Kidney (tissue), 14 donors: ENCODE data around the gene ADAMTS14. TPM values are rescaled to one million over a fixed set of nuclear protein-coding genes. Genes with fewer than 3 reads are reported as not detected.

Experiments
- DNase-seq, 5 donors: peaks; one replicate each; pipeline ENCODE4 v3.0.0-alpha.2; 2013 to 2020
- FAIRE-seq: peaks from 2 replicates; lab custom pipeline; 2012; peaks lifted over from hg19 to GRCh38; lab: Jason Lieb, UNC
- H3K27ac ChIP-seq, 2 donors: one replicate each; pipeline ENCODE4 v1.7.0; 2013; ENCODE audit warnings: low read depth in 2 of 2, low read length in 2 of 2, inconsistent platforms in 1 of 2
- H3K27me3 ChIP-seq: one replicate; pipeline ENCODE4 v1.7.1; 2013; ENCODE audit warnings: low read length, inconsistent platforms; ENCODE audit not compliant: control insufficient read depth, insufficient read depth
- H3K36me3 ChIP-seq, 3 donors: one replicate each; pipeline versions ENCODE4 v1.7.0 to v1.7.1; 2013; ENCODE audit warnings: low read length in 3 of 3, control low read depth in 1 of 3, inconsistent platforms in 1 of 3; ENCODE audit not compliant: insufficient read depth in 3 of 3, control insufficient read depth in 2 of 3
- H3K4me1 ChIP-seq, 3 donors: one replicate each; pipeline versions ENCODE4 v1.7.0 to v1.7.1; 2013; ENCODE audit warnings: low read length in 3 of 3, inconsistent platforms in 1 of 3, low read depth in 1 of 3; ENCODE audit not compliant: control insufficient read depth in 2 of 3, insufficient read depth in 2 of 3
- H3K4me3 ChIP-seq, 3 donors: one replicate each; pipeline versions ENCODE4 v1.7.0 to v1.8.1; 2013; ENCODE audit warnings: low read length in 3 of 3, control low read depth in 1 of 3, inconsistent platforms in 1 of 3
- H3K9ac ChIP-seq, 3 donors: one replicate each; pipeline versions ENCODE4 v1.7.0 to v1.7.1; 2013; ENCODE audit warnings: low read length in 3 of 3, control low read depth in 1 of 3, inconsistent platforms in 1 of 3
- H3K9me3 ChIP-seq, 3 donors: one replicate each; pipeline versions ENCODE4 v1.7.0 to v1.7.1; 2013; ENCODE audit warnings: low read length in 3 of 3, control low read depth in 1 of 3, inconsistent platforms in 1 of 3; ENCODE audit not compliant: control insufficient read depth in 2 of 3, insufficient read depth in 1 of 3
- CTCF ChIP-seq: IDR thresholded peaks from 3 replicates; pipeline ENCODE4 v1.5.1; 2012; ENCODE audit warnings: mild to moderate bottlenecking, moderate library complexity, borderline replicate concordance; ENCODE audit not compliant: insufficient read depth; ENCODE audit errors: extremely low read depth
- intact Hi-C: fragments of 100-400 bp; cut with DNase I; formaldehyde crosslinking; loops from one replicate; pipeline ENCODE4 v1.11.1; 2022
- polyA plus RNA-seq: library from polyadenylated mRNA; stranded (reverse); fragments of 350-450 nt; fragmentation: Illumina TruSeq; extraction: RNeasy Lipid Tissue Mini Kit (QIAGEN cat#74804); gene quantifications from one replicate; pipeline ENCODE4 v1.2.3, GENCODE V29; 2014; ENCODE audit warnings: low read depth, low replicate concordance; ENCODE audit not compliant: insufficient read depth
- total RNA-seq: library from RNA; stranded (reverse); fragmentation: NEBNext Ultra II Directional; extraction: Animal tissue kit (Norgen Biotek cat#: 25700); gene quantifications from one replicate; pipeline ENCODE4 v1.2.1, GENCODE V29; 2021
- donor health status: control.
- donor health status: control.
- donor health status: control.
- donor health status: control.
- donor health status: control.
- donor health status: DM: yes; HTN: yes; CAD: no.
- donor health status: Normal renal cell carcinoma (clear cell type).

Gene ADAMTS14
- total and polyA plus RNA-seq, 2 donors from 2014 or later, result 0.47 TPM; not detected in 1

DNA sequence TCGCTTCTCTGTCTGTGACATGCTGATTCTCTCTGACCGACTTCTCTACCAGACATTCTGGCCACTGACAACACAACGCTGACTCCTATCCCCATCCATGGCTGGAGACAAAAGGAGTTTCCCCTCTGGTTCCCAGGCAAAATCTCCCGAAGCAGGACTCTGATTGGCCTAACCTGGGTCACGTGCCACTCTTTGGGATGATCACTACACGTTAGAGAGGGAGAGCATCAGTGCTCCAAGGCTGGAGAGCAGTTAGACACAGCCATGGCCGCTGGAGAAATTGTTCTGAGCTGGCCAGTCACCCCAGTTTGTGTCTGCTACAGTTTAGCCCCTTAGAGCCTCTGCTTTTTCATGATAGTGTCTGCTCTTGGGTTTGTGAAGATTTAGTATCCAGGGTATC is 38.9 kb downstream of the ADAMTS14 start:
- no peak overlapping the region for H3K4me3 ChIP-seq
- intact Hi-C loops, result no loop called here
- H3K9me3 ChIP-seq, result no peaks in the 10 kb centered on the region
- H3K9ac ChIP-seq, result no peak overlapping the region
- H3K36me3 ChIP-seq, result no peaks in the 10 kb centered on the region
- TF ChIP-seq CTCF, result no peak
- H3K27ac ChIP-seq, result no peak overlapping the region
- FAIRE-seq (no peak), DNase-seq (no peak)
- H3K4me1 ChIP-seq, result peaks cover 0 to 3% (median 0%) of the 10 kb centered on the region in 3 donors
- H3K27me3 ChIP-seq, result no peaks in the 10 kb centered on the region

GRCh38 chr10:70711911-70712310 is 39.6 kb downstream of the ADAMTS14 start:
- no peak overlapping the region for H3K9ac ChIP-seq
- DNase-seq, result no peak
- no peak for TF ChIP-seq CTCF

GRCh38 chr10:70714245-70714644 is 41.9 kb downstream of the ADAMTS14 start:
- FAIRE-seq, result no peak
- TF ChIP-seq CTCF, result no peak
- DNase-seq, result no peak
- intact Hi-C loops, result no loop called here
- H3K36me3 ChIP-seq, result no peaks in the 10 kb centered on the region
- H3K27ac ChIP-seq, result no peak overlapping the region
- H3K4me3 ChIP-seq, result no peak overlapping the region
- no peaks in the 10 kb centered on the region for H3K27me3 ChIP-seq
- H3K4me1 ChIP-seq, result peaks cover 0 to 3% (median 0%) of the 10 kb centered on the region in 3 donors
- no peaks in the 10 kb centered on the region for H3K9me3 ChIP-seq
- H3K9ac ChIP-seq, result no peak overlapping the region

More at GRCh38 chr10:70711911-70712310, 39.6 kb downstream of the ADAMTS14 start:
- no peaks in the 10 kb centered on the region for H3K27me3 ChIP-seq
- no peaks in the 10 kb centered on the region for H3K36me3 ChIP-seq
- no peak for FAIRE-seq
- H3K4me3 ChIP-seq, result no peak overlapping the region
- H3K4me1 ChIP-seq, result peaks cover 0 to 3% (median 0%) of the 10 kb centered on the region in 3 donors
- intact Hi-C loops, result no loop called here
- no peaks in the 10 kb centered on the region for H3K9me3 ChIP-seq
- no peak overlapping the region for H3K27ac ChIP-seq

GRCh38 chr10:70714951-70715350 is 42.6 kb downstream of the ADAMTS14 start:
- intact Hi-C loops, result no loop called here
- TF ChIP-seq CTCF, result no peak

More at GRCh38 chr10:70714951-70715350, 42.6 kb downstream of the ADAMTS14 start:
- Histone ChIP-seq H3K9me3 (no peaks in the 10 kb centered on the region), H3K4me1 (peaks cover 0 to 3% (median 0%) of the 10 kb centered on the region in 3 donors), H3K9ac (no peak overlapping the region), H3K36me3 (no peaks in the 10 kb centered on the region), H3K4me3 (no peak overlapping the region), H3K27ac (no peak overlapping the region), H3K27me3 (no peaks in the 10 kb centered on the region)
- FAIRE-seq (no peak), DNase-seq (no peak)
